ENCODE measurements around the gene PRAMEF12.
"Not testable (repeated sequence)": the region's sequence is repeated elsewhere in the genome, so short reads cannot be mapped to it uniquely, and the experiment has no call there.

Gene PRAMEF12

DNA sequence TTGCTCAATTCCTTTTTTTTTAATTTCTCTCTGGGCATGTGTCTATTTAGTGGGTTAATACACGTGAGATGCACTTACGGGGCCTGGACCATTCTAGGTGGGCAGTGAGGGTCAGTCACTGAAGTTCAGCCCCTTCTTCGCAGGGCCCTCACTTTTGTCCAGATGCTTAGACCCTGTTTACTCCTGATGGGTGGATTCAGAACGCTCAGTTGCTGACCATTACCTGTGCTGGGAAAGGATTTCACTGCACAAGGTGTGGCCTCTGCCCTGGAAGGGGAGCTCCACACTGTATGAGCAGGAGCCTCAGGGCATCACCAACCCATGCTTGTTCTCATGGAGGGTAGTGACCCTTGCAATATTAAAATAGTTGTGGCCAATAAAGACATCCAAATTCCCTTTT lies 4.5 kb downstream of the PRAMEF12 start:
- Histone ChIP-seq H3K27me3 (ENCODE audit: control insufficient read depth in 1 of 2, insufficient read depth in 1 of 2, low read length in 2 of 2) (peaks cover 0 to 9% of the 10 kb centered on the region in 2 experiments), H2AFZ (ENCODE audit: low read depth, low read length) (no peak overlapping the region), H3K9me3 (ENCODE audit: control insufficient read depth, low read length) (no peaks in the 10 kb centered on the region), H2AK5ac (ENCODE audit: low read length, severe bottlenecking) (no peak overlapping the region), H4K8ac (ENCODE audit: low read length) (no peak overlapping the region), H4K91ac (ENCODE audit: low read length) (no peak overlapping the region), H3K9ac (ENCODE audit: low read length) (no peak overlapping the region), H3K23ac (ENCODE audit: low read length in 2 of 2) (no peak overlapping the region), H3K14ac (ENCODE audit: low read length in 2 of 2) (no peak overlapping the region), H3K79me1 (replicated peaks; ENCODE audit: low read length, poor library complexity, severe bottlenecking) (no peaks in the 10 kb centered on the region), H2BK120ac (ENCODE audit: low read depth, low read length) (no peak overlapping the region), H2BK12ac (ENCODE audit: low read length in 2 of 2) (no peak overlapping the region), H2BK5ac (ENCODE audit: low read depth, low read length, poor library complexity, severe bottlenecking) (no peak overlapping the region), H3K4me2 (ENCODE audit: low read length, poor library complexity, severe bottlenecking) (no peak overlapping the region), H3K18ac (ENCODE audit: low read depth in 1 of 2, low read length in 2 of 2) (no peak overlapping the region), H3K4me3 (ENCODE audit: insufficient read depth in 1 of 2, low read depth in 1 of 2, low read length in 2 of 2) (no peak overlapping the region), H3K36me3 (ENCODE audit: control insufficient read depth in 1 of 2, insufficient read depth in 2 of 2, low read depth in 1 of 2, low read length in 2 of 2) (no peaks in the 10 kb centered on the region), H2BK15ac (ENCODE audit: low read depth, poor library complexity, severe bottlenecking) (no peak overlapping the region), H3K4me1 (ENCODE audit: control insufficient read depth, insufficient read depth, low read depth, low read length) (no peaks in the 10 kb centered on the region), H3K4ac (ENCODE audit: low read depth in 1 of 2, low read length in 2 of 2) (no peak overlapping the region), H3K27ac (ENCODE audit: low read length, poor library complexity, severe bottlenecking) (no peak overlapping the region)
- WGBS, result 53% methylated on average over 4 of the region's 4 CpGs
- no peak for DNase-seq

DNA sequence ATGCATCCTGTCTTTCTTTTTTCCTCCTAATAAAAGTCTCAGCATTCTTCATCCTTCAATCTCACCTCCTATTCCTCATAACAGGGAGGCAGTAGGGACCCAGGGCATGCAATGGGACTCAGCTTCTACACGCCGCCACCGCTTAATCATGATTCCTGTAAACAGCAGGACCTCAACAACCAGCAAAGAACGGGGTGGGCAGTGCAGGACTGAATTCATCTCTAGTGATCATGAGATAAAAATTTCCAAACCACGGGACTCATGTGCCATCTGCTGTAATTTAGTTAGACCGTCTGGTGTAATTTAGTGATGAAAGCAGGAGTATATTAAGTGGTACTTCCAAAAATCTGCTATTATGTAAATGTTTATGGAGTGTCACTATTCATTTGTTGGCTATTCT lies 5.4 kb downstream of the PRAMEF12 start:
- H3K79me1 ChIP-seq (replicated peaks; ENCODE audit: low read length, poor library complexity, severe bottlenecking), result no peaks in the 10 kb centered on the region
- no peak overlapping the region for H2AFZ ChIP-seq (ENCODE audit: low read depth, low read length)
- H3K4me1 ChIP-seq (ENCODE audit: control insufficient read depth, insufficient read depth, low read depth, low read length), result no peaks in the 10 kb centered on the region
- H2BK5ac ChIP-seq (ENCODE audit: low read depth, low read length, poor library complexity, severe bottlenecking), result no peak overlapping the region
- H3K9ac ChIP-seq (ENCODE audit: low read length), result no peak overlapping the region
- no peak overlapping the region for H3K14ac ChIP-seq (ENCODE audit: low read length in 2 of 2)
- no peak overlapping the region for H2BK120ac ChIP-seq (ENCODE audit: low read depth, low read length)
- H2BK12ac ChIP-seq (ENCODE audit: low read length in 2 of 2), result no peak overlapping the region
- no peaks in the 10 kb centered on the region for H3K36me3 ChIP-seq (ENCODE audit: control insufficient read depth in 1 of 2, insufficient read depth in 2 of 2, low read depth in 1 of 2, low read length in 2 of 2)
- H2BK15ac ChIP-seq (ENCODE audit: low read depth, poor library complexity, severe bottlenecking), result no peak overlapping the region
- H3K9me3 ChIP-seq (ENCODE audit: control insufficient read depth, low read length), result no peaks in the 10 kb centered on the region
- no peak overlapping the region for H3K27ac ChIP-seq (ENCODE audit: low read length, poor library complexity, severe bottlenecking)
- H3K4ac ChIP-seq (ENCODE audit: low read depth in 1 of 2, low read length in 2 of 2), result no peak overlapping the region
- H3K18ac ChIP-seq (ENCODE audit: low read depth in 1 of 2, low read length in 2 of 2), result no peak overlapping the region
- H2AK5ac ChIP-seq (ENCODE audit: low read length, severe bottlenecking), result no peak overlapping the region
- WGBS, result 79% methylated on average over 6 of the region's 6 CpGs
- no peak overlapping the region for H3K23ac ChIP-seq (ENCODE audit: low read length in 2 of 2)
- no peak overlapping the region for H4K8ac ChIP-seq (ENCODE audit: low read length)
- no peak overlapping the region for H4K91ac ChIP-seq (ENCODE audit: low read length)
- H3K27me3 ChIP-seq (ENCODE audit: control insufficient read depth in 1 of 2, insufficient read depth in 1 of 2, low read length in 2 of 2), result peaks cover 0 to 9% of the 10 kb centered on the region in 2 experiments
- H3K4me2 ChIP-seq (ENCODE audit: low read length, poor library complexity, severe bottlenecking), result no peak overlapping the region
- no peak for DNase-seq
- no peak overlapping the region for H3K4me3 ChIP-seq (ENCODE audit: insufficient read depth in 1 of 2, low read depth in 1 of 2, low read length in 2 of 2)

DNA sequence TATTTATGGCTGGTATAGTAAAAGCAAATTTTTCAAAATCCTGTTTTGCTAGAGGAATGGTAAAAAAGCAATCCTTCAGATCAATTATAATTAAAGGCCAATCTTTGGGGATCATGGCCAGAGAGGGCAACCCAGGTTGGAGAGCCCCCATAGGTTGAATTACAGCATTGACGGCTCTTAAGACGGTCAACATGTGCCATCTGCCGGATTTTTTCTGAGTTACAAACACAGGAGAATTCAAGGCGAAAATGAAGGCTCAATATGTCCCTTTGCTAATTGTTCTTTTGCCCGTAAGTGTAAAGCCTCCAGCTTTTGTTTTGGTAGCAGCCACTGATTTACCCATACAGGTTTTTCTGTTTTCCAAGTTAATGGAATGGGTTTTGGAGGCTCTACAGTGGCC lies 8.0 kb downstream of the PRAMEF12 start:
- not testable (repeated sequence) for DNase-seq; H2AFZ ChIP-seq (ENCODE audit: low read depth, low read length); H2BK15ac ChIP-seq (ENCODE audit: low read depth, poor library complexity, severe bottlenecking); H3K23ac ChIP-seq (ENCODE audit: low read length in 2 of 2); H2AK5ac ChIP-seq (ENCODE audit: low read length, severe bottlenecking); H3K4ac ChIP-seq (ENCODE audit: low read depth in 1 of 2, low read length in 2 of 2); H3K9ac ChIP-seq (ENCODE audit: low read length); H3K4me2 ChIP-seq (ENCODE audit: low read length, poor library complexity, severe bottlenecking); H3K27ac ChIP-seq (ENCODE audit: low read length, poor library complexity, severe bottlenecking); H3K14ac ChIP-seq (ENCODE audit: low read length in 2 of 2); H4K8ac ChIP-seq (ENCODE audit: low read length); H3K4me1 ChIP-seq (ENCODE audit: control insufficient read depth, insufficient read depth, low read depth, low read length); H2BK5ac ChIP-seq (ENCODE audit: low read depth, low read length, poor library complexity, severe bottlenecking); H3K4me3 ChIP-seq (ENCODE audit: insufficient read depth in 1 of 2, low read depth in 1 of 2, low read length in 2 of 2); H2BK120ac ChIP-seq (ENCODE audit: low read depth, low read length); H3K79me1 ChIP-seq (replicated peaks; ENCODE audit: low read length, poor library complexity, severe bottlenecking); H3K27me3 ChIP-seq (ENCODE audit: control insufficient read depth in 1 of 2, insufficient read depth in 1 of 2, low read length in 2 of 2); H3K9me3 ChIP-seq (ENCODE audit: control insufficient read depth, low read length); H3K18ac ChIP-seq (ENCODE audit: low read depth in 1 of 2, low read length in 2 of 2); H3K36me3 ChIP-seq (ENCODE audit: control insufficient read depth in 1 of 2, insufficient read depth in 2 of 2, low read depth in 1 of 2, low read length in 2 of 2); H4K91ac ChIP-seq (ENCODE audit: low read length); H2BK12ac ChIP-seq (ENCODE audit: low read length in 2 of 2)
- no CpG with 5 or more reads among the region's 5 CpGs for WGBS

DNA sequence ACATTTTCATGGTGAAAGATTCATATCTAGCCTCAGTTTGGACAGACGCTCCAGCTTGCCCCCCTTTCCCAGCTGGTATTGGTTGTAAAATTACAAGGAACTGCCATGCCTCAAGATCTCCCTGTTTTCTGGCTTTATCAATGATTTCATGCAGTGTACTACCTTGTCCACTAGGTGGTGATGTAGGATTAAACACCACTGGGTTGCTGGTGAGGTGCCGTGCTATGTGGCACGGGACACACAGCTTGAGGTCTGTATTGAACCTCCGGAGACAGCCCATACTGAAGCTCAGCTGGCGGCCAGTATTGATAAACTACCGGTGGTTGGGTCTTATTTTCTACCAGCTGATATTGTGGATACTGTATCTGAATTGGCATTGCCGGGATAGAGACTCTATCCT lies 10.2 kb downstream of the PRAMEF12 start:
- WGBS, result 34% methylated on average over 6 of the region's 7 CpGs
- DNase-seq; H4K91ac ChIP-seq (ENCODE audit: low read length): not testable (repeated sequence)

More for the DNA sequence above, 10.2 kb downstream of the PRAMEF12 start:
- H3K4me2 ChIP-seq (ENCODE audit: low read length, poor library complexity, severe bottlenecking); H2BK12ac ChIP-seq (ENCODE audit: low read length in 2 of 2); H2AFZ ChIP-seq (ENCODE audit: low read depth, low read length); H3K27ac ChIP-seq (ENCODE audit: low read length, poor library complexity, severe bottlenecking); H2BK120ac ChIP-seq (ENCODE audit: low read depth, low read length); H3K14ac ChIP-seq (ENCODE audit: low read length in 2 of 2); H4K8ac ChIP-seq (ENCODE audit: low read length); H3K23ac ChIP-seq (ENCODE audit: low read length in 2 of 2); H2AK5ac ChIP-seq (ENCODE audit: low read length, severe bottlenecking); H3K18ac ChIP-seq (ENCODE audit: low read depth in 1 of 2, low read length in 2 of 2); H3K4ac ChIP-seq (ENCODE audit: low read depth in 1 of 2, low read length in 2 of 2); H2BK15ac ChIP-seq (ENCODE audit: low read depth, poor library complexity, severe bottlenecking); H3K4me1 ChIP-seq (ENCODE audit: control insufficient read depth, insufficient read depth, low read depth, low read length); H3K4me3 ChIP-seq (ENCODE audit: insufficient read depth in 1 of 2, low read depth in 1 of 2, low read length in 2 of 2); H3K27me3 ChIP-seq (ENCODE audit: control insufficient read depth in 1 of 2, insufficient read depth in 1 of 2, low read length in 2 of 2); H2BK5ac ChIP-seq (ENCODE audit: low read depth, low read length, poor library complexity, severe bottlenecking); H3K9me3 ChIP-seq (ENCODE audit: control insufficient read depth, low read length); H3K79me1 ChIP-seq (replicated peaks; ENCODE audit: low read length, poor library complexity, severe bottlenecking); H3K36me3 ChIP-seq (ENCODE audit: control insufficient read depth in 1 of 2, insufficient read depth in 2 of 2, low read depth in 1 of 2, low read length in 2 of 2); H3K9ac ChIP-seq (ENCODE audit: low read length): not testable (repeated sequence)
